ENCODE measurements around the gene CACNA2D2. TPM values are rescaled to one million over a fixed set of nuclear protein-coding genes. Genes with fewer than 3 reads are reported as not detected.

The CACNA2D2 gene
- total and polyA plus RNA-seq, 2 experiments from 2014 or later, result 0.87 to 1.5 TPM

DNA sequence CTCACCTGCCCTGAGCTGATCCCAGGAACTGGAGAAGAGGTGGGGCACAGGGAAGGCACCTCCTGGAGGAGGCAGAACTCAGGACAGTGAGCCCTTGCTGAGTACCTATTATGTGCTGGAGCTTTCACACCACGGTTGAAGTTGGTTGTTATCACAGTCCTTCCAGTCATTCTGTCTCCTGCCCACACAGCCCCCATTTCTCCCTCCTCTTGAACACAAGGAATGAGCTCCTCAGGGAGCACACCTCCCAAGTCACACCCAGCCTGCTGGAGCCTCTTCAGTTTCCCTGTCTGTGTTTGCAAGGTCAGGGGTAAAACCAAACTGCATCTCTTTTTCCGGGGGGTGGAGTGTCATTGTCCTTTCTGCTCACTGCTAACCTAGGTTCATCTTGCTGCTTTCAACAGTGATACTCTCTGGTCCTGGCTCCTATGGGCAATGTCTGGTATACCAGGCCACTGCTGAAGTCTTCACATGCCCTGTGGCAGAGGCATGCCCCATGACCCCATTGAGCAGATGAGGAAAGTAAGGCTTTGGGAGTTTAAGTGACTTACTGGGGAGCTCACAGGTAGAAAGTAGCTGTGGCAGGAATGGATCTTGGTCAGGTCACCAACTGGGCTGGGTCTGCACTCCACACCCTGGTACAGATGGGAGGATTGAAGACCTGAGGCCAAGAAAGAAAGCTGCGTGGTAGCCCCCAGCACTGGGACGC, 34.1 kb upstream of the CACNA2D2 start:
- no peaks in the 10 kb centered on the region for H3K4me1 ChIP-seq (ENCODE audit: insufficient read depth)
- WGBS (ENCODE audit: low lambda C conversion rate, missing lambda C conversion rate), result 67% methylated on average over 4 of the region's 4 CpGs
- H3K9me3 ChIP-seq (ENCODE audit: low read depth), result no peaks in the 10 kb centered on the region
- no peak for DNase-seq (ENCODE audit: low spot score)
- no peak overlapping the region for H3K4me3 ChIP-seq
- H4K20me1 ChIP-seq (ENCODE audit: insufficient read depth, poor library complexity, severe bottlenecking), result no peaks in the 10 kb centered on the region
- no peaks in the 10 kb centered on the region for H3K9me2 ChIP-seq (replicated peaks; ENCODE audit: insufficient read depth)
- H3K4me2 ChIP-seq, result no peak overlapping the region
- no peaks in the 10 kb centered on the region for H3K36me3 ChIP-seq (replicated peaks; ENCODE audit: insufficient read depth, low read depth)
- no peaks in the 10 kb centered on the region for H3K79me2 ChIP-seq
- H2AFZ ChIP-seq, result no peak overlapping the region
- no peak overlapping the region for H3K27ac ChIP-seq
- TF ChIP-seq, protein P1, sequence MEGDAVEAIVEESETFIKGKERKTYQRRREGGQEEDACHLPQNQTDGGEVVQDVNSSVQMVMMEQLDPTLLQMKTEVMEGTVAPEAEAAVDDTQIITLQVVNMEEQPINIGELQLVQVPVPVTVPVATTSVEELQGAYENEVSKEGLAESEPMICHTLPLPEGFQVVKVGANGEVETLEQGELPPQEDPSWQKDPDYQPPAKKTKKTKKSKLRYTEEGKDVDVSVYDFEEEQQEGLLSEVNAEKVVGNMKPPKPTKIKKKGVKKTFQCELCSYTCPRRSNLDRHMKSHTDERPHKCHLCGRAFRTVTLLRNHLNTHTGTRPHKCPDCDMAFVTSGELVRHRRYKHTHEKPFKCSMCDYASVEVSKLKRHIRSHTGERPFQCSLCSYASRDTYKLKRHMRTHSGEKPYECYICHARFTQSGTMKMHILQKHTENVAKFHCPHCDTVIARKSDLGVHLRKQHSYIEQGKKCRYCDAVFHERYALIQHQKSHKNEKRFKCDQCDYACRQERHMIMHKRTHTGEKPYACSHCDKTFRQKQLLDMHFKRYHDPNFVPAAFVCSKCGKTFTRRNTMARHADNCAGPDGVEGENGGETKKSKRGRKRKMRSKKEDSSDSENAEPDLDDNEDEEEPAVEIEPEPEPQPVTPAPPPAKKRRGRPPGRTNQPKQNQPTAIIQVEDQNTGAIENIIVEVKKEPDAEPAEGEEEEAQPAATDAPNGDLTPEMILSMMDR (IDR thresholded peaks at IDR 0.05; ENCODE audit: poor library complexity), result no peak
- TF ChIP-seq EZH2 (IDR thresholded peaks at IDR 0.05; ENCODE audit: borderline replicate concordance) (no peak), EZH2phosphoT487 (IDR thresholded peaks at IDR 0.05; ENCODE audit: low read depth, severe bottlenecking, unreplicated experiment) (no peak)
- H3K27me3 ChIP-seq, result peaks cover 10% of the 10 kb centered on the region

DNA sequence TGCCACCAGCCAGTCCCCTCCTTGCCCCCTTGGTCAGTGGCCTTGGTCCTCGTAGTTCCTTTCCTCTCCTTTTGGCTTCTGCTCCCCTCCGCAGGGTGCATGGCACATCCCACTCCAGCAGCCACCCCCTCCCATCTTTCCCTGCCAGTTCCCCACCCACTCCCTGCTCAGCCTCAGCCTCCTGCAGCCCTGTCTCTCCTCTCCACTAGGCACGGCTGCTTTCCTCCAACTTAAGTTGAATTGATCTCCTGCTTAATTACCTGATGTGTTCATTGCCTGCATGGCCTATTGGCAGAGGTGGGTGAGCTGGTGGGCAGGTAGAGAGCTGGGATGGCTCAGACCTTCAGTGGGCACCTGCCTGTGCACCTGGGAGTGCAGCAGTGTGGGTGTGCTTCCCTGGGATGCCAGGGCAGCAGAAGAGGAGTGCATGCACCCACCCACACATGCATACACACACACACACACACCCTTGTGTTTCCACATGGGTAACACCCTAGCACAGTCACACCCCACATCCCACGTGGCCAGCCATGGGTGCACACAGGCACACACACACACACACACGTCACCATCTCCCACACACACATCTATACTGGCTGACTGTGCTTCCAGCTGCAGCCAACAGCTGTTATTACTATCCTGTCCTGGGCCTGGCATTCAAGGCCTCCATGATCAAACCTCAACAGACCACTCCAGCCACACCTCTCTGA, 33.2 kb upstream of the CACNA2D2 start:
- TF ChIP-seq EZH2phosphoT487 (IDR thresholded peaks at IDR 0.05; ENCODE audit: low read depth, severe bottlenecking, unreplicated experiment) (no peak), EZH2 (IDR thresholded peaks at IDR 0.05; ENCODE audit: borderline replicate concordance) (no peak)
- TF ChIP-seq, protein P1 (IDR thresholded peaks at IDR 0.05; ENCODE audit: poor library complexity), result no peak
- Histone ChIP-seq H3K27ac (no peak overlapping the region), H3K36me3 (replicated peaks; ENCODE audit: insufficient read depth, low read depth) (no peaks in the 10 kb centered on the region), H3K4me3 (no peak overlapping the region), H3K4me1 (ENCODE audit: insufficient read depth) (no peaks in the 10 kb centered on the region), H3K27me3 (peaks cover 13% of the 10 kb centered on the region), H2AFZ (no peak overlapping the region), H3K79me2 (no peaks in the 10 kb centered on the region), H3K9me3 (ENCODE audit: low read depth) (no peaks in the 10 kb centered on the region), H3K9me2 (replicated peaks; ENCODE audit: insufficient read depth) (no peaks in the 10 kb centered on the region), H4K20me1 (ENCODE audit: insufficient read depth, poor library complexity, severe bottlenecking) (no peaks in the 10 kb centered on the region), H3K4me2 (no peak overlapping the region)
- DNase-seq (ENCODE audit: low spot score), result no peak
- WGBS (ENCODE audit: low lambda C conversion rate, missing lambda C conversion rate), result 66% methylated on average over 5 of the region's 5 CpGs

DNA sequence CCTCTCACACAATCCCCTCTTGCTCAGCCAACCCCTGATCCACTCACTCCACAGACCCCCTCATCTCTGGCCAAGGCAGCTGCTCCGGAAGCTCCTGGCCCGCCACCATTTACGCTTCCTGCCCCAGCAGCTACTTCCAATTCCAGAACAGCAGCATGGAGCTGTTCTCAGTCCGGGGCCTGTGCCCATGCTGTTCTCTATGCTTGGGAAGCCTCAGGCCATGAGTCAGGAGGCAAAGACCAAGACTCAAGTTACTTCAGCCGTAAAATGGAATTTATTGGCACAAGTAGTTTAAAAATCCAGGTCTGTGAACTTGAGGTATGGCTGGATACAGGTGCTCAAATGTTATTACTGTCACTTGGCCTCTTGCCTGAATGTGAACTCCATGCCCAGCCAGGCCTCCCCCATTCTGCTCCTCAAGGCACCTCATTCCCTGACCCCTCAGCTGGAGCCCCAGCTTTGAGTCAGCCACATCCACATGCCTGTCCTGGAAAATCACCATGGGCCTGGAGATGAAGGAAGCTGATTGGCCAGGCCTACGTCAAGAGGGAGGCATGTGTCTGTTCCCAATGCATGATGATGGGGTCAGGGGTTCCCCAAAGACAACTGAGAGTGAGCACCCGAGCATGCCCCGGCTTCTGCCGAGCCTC, 31.4 kb upstream of the CACNA2D2 start:
- no peak for DNase-seq (ENCODE audit: low spot score)
- TF ChIP-seq, protein P1 (IDR thresholded peaks at IDR 0.05; ENCODE audit: poor library complexity), result no peak
- TF ChIP-seq EZH2 (IDR thresholded peaks at IDR 0.05; ENCODE audit: borderline replicate concordance) (no peak), EZH2phosphoT487 (IDR thresholded peaks at IDR 0.05; ENCODE audit: low read depth, severe bottlenecking, unreplicated experiment) (no peak)
- Histone ChIP-seq H4K20me1 (ENCODE audit: insufficient read depth, poor library complexity, severe bottlenecking) (no peaks in the 10 kb centered on the region), H3K27ac (no peak overlapping the region), H3K4me3 (no peak overlapping the region), H3K9me2 (replicated peaks; ENCODE audit: insufficient read depth) (no peaks in the 10 kb centered on the region), H3K4me1 (ENCODE audit: insufficient read depth) (peaks cover 3% of the 10 kb centered on the region), H2AFZ (no peak overlapping the region), H3K27me3 (peaks cover 24% of the 10 kb centered on the region), H3K79me2 (no peaks in the 10 kb centered on the region), H3K4me2 (no peak overlapping the region), H3K36me3 (replicated peaks; ENCODE audit: insufficient read depth, low read depth) (no peaks in the 10 kb centered on the region), H3K9me3 (ENCODE audit: low read depth) (no peaks in the 10 kb centered on the region)
- WGBS (ENCODE audit: low lambda C conversion rate, missing lambda C conversion rate), result 74% methylated on average over 9 of the region's 9 CpGs
